H1 (cell line): Measurements from ENCODE around the gene ANK3. TPM values are rescaled to one million over a fixed set of nuclear protein-coding genes. Genes with fewer than 3 reads are reported as not detected.

Experiments used
- CTCF ChIA-PET: fragments of 300-600 bp; sonication (Branson Sonifier 250); formaldehyde crosslinking; loops from one replicate; lab custom pipeline; 2021; ENCODE audit not compliant: partially characterized antibody; lab: Charles Lee
- POLR2A ChIA-PET: fragments of 300-600 bp; sonication (Branson Sonifier 250); formaldehyde crosslinking; loops from one replicate; lab custom pipeline; 2021; ENCODE audit warnings: inconsistent platforms; ENCODE audit not compliant: partially characterized antibody; lab: Charles Lee
- DNase-seq, 2 experiments: peaks; one replicate each; pipeline versions ENCODE4 v3.0.0 to v3.0.0-alpha.2; 2010 to 2022; ENCODE audit warnings: low spot score in 2 of 2, low read depth in 1 of 2, mixed read lengths in 1 of 2
- FAIRE-seq: peaks from 2 replicates; lab custom pipeline; 2011; peaks lifted over from hg19 to GRCh38; lab: Jason Lieb, UNC
- H2AFZ ChIP-seq: 2 replicates; pipeline ENCODE4 v1.8.1; 2012; ENCODE audit warnings: low read length, inconsistent platforms
- H2AK5ac ChIP-seq: 2 replicates; pipeline ENCODE4 v1.6.1; 2013; ENCODE audit warnings: low read depth, low read length
- H2BK120ac ChIP-seq: replicated peaks from 2 replicates; pipeline ENCODE3; 2013; ENCODE audit warnings: low read depth, low read length, inconsistent platforms
- H2BK12ac ChIP-seq: 2 replicates; pipeline ENCODE4 v1.6.1; 2013; ENCODE audit warnings: low read depth, low read length
- H2BK15ac ChIP-seq: 2 replicates; pipeline ENCODE4 v1.6.1; 2013; ENCODE audit warnings: low read length
- H2BK20ac ChIP-seq: 2 replicates; pipeline ENCODE4 v1.6.1; 2013; ENCODE audit warnings: low read length
- H2BK5ac ChIP-seq: 2 replicates; pipeline ENCODE4 v1.6.1; 2013; ENCODE audit warnings: low read depth, low read length
- H3K14ac ChIP-seq: 2 replicates; pipeline ENCODE4 v1.6.1; 2013; ENCODE audit warnings: inconsistent platforms; ENCODE audit not compliant: insufficient read length
- H3K18ac ChIP-seq: 2 replicates; pipeline ENCODE4 v1.6.1; 2013; ENCODE audit warnings: low read length; ENCODE audit errors: extremely low read depth
- H3K23ac ChIP-seq: 2 replicates; pipeline ENCODE4 v1.6.1; 2013; ENCODE audit warnings: inconsistent platforms; ENCODE audit not compliant: insufficient read length
- H3K23me2 ChIP-seq: 2 replicates; pipeline ENCODE4 v1.6.1; 2013; ENCODE audit warnings: low read depth, low read length
- H3K27ac ChIP-seq: 2 replicates; pipeline ENCODE4 v1.6.1; 2011; ENCODE audit warnings: low read depth, low read length, inconsistent platforms
- H3K27me3 ChIP-seq, 4 experiments: replicated peaks in 1 of 4; 1 replicate in 1 of 4; 2 replicates in 3 of 4; pipeline versions ENCODE4 v1.6.1 to v1.8.1; 2011 to 2013; ENCODE audit warnings: low read length in 3 of 4, mild to moderate bottlenecking in 3 of 4, inconsistent platforms in 2 of 4, mixed read lengths in 2 of 4, moderate library complexity in 1 of 4; ENCODE audit not compliant: control insufficient read depth in 3 of 4, insufficient read depth in 3 of 4; ENCODE audit errors: extremely low read depth in 1 of 4
- H3K36me3 ChIP-seq, 4 experiments: 2 replicates each; pipeline versions ENCODE4 v1.6.1 to v1.8.1; 2011 to 2013; ENCODE audit warnings: mild to moderate bottlenecking in 4 of 4, low read length in 3 of 4, moderate library complexity in 2 of 4, control low read depth in 1 of 4, inconsistent platforms in 1 of 4; ENCODE audit not compliant: insufficient read depth in 4 of 4, control insufficient read depth in 2 of 4
- H3K4ac ChIP-seq: replicated peaks from 2 replicates; pipeline ENCODE3; 2013; ENCODE audit warnings: low read length, low read depth, mixed read lengths, inconsistent platforms; ENCODE audit not compliant: insufficient read length
- H3K4me1 ChIP-seq, 4 experiments: replicated peaks in 1 of 4; 1 replicate in 1 of 4; 2 replicates in 3 of 4; pipeline versions ENCODE4 v1.6.1 to v1.8.1; 2011 to 2013; ENCODE audit warnings: low read length in 3 of 4, inconsistent platforms in 2 of 4, mixed read lengths in 1 of 4; ENCODE audit not compliant: insufficient read depth in 4 of 4, control insufficient read depth in 3 of 4
- H3K4me2 ChIP-seq, 2 experiments: 2 replicates each; pipeline versions ENCODE4 v1.6.1 to v1.8.1; 2011 to 2013; ENCODE audit warnings: low read depth in 2 of 2, low read length in 2 of 2, control low read depth in 1 of 2, inconsistent platforms in 1 of 2, mild to moderate bottlenecking in 1 of 2; ENCODE audit not compliant: insufficient read depth in 1 of 2
- H3K4me3 ChIP-seq, 4 experiments: fragments of 200-600, 300-600 bp in 1 of 4; sonication (generic), shearing (Covaris generic), sonication (Bioruptor Twin) in 1 of 4; 2 replicates each; pipeline versions ENCODE4 v1.5.1 to v1.8.1; 2011 to 2016; ENCODE audit warnings: low read length in 4 of 4, low read depth in 3 of 4, control low read depth in 2 of 4, inconsistent platforms in 2 of 4, mild to moderate bottlenecking in 2 of 4, mixed read lengths in 1 of 4, moderate library complexity in 1 of 4; ENCODE audit not compliant: insufficient read depth in 2 of 4; ENCODE audit errors: extremely low read depth in 1 of 4
- H3K56ac ChIP-seq: replicated peaks from 2 replicates; pipeline ENCODE3; 2013; ENCODE audit warnings: low read depth, mild to moderate bottlenecking, mixed read lengths, low read length, inconsistent platforms; ENCODE audit not compliant: insufficient read length
- H3K79me1 ChIP-seq: 2 replicates; pipeline ENCODE4 v1.6.1; 2013; ENCODE audit warnings: low read depth, low read length, control low read depth
- H3K79me2 ChIP-seq, 2 experiments: 2 replicates each; pipeline versions ENCODE4 v1.6.1 to v1.8.1; 2012 to 2013; ENCODE audit warnings: low read length in 2 of 2, mild to moderate bottlenecking in 2 of 2, inconsistent platforms in 1 of 2; ENCODE audit not compliant: insufficient read depth in 2 of 2, control insufficient read depth in 1 of 2
- H3K9ac ChIP-seq, 4 experiments: replicated peaks in 1 of 4; 1 replicate in 1 of 4; 2 replicates in 3 of 4; pipeline versions ENCODE4 v1.6.1 to v1.8.1; 2011 to 2013; ENCODE audit warnings: low read depth in 3 of 4, low read length in 3 of 4, control low read depth in 2 of 4, mild to moderate bottlenecking in 2 of 4, moderate library complexity in 2 of 4, inconsistent platforms in 1 of 4; ENCODE audit errors: extremely low read depth in 1 of 4
- H3K9me3 ChIP-seq, 2 experiments: 2 replicates each; pipeline versions ENCODE4 v1.6.1 to v1.8.1; 2012 to 2013; ENCODE audit warnings: mild to moderate bottlenecking in 2 of 2, moderate library complexity in 2 of 2, control low read depth in 1 of 2, inconsistent platforms in 1 of 2, low read depth in 1 of 2, low read length in 1 of 2, mixed read lengths in 1 of 2; ENCODE audit not compliant: insufficient read depth in 2 of 2
- H4K20me1 ChIP-seq, 2 experiments: replicated peaks in 1 of 2; 2 replicates each; pipeline versions ENCODE3 to v1.8.1; 2011 to 2013; ENCODE audit warnings: inconsistent platforms in 2 of 2, low read length in 2 of 2, mild to moderate bottlenecking in 1 of 2; ENCODE audit not compliant: insufficient read depth in 2 of 2, control insufficient read depth in 1 of 2
- H4K5ac ChIP-seq: 2 replicates; pipeline ENCODE4 v1.6.1; 2013; ENCODE audit warnings: low read length, low read depth, mixed read lengths, inconsistent platforms; ENCODE audit not compliant: insufficient read length
- H4K8ac ChIP-seq: 2 replicates; pipeline ENCODE4 v1.8.0; 2013; ENCODE audit warnings: mild to moderate bottlenecking, moderate library complexity, low read length, inconsistent platforms; ENCODE audit not compliant: insufficient read depth; ENCODE audit errors: extremely low read depth
- H4K91ac ChIP-seq: replicated peaks from 2 replicates; pipeline ENCODE3; 2013; ENCODE audit warnings: low read length, mixed read lengths, inconsistent platforms; ENCODE audit not compliant: insufficient read length
- ASH2L ChIP-seq: fragments of 200-600, 300-600 bp; sonication (generic); IDR thresholded peaks from one replicate; pipeline ENCODE4 v1.7.1; 2017; ENCODE audit warnings: low read length
- BRCA1 ChIP-seq: IDR thresholded peaks from 2 replicates; pipeline ENCODE4 v1.6.1; 2012; ENCODE audit warnings: low read depth, low read length, improper control_type of control experiment
- CHD2 ChIP-seq: IDR thresholded peaks from 2 replicates; pipeline ENCODE4 v1.6.1; 2012; ENCODE audit warnings: low read length, improper control_type of control experiment
- CTBP2 ChIP-seq: IDR thresholded peaks from 2 replicates; pipeline ENCODE4 v1.7.0; 2011; ENCODE audit warnings: borderline replicate concordance, mild to moderate bottlenecking, moderate library complexity, mixed read lengths, low read length; ENCODE audit not compliant: insufficient read depth, insufficient read length
- EP300 ChIP-seq, 2 experiments: IDR thresholded peaks; 1 replicate in 1 of 2; 2 replicates in 1 of 2; pipeline ENCODE4 v1.6.1; 2011 to 2012; ENCODE audit warnings: low read depth in 2 of 2, low read length in 2 of 2, mild to moderate bottlenecking in 2 of 2, borderline replicate concordance in 1 of 2, inconsistent platforms in 1 of 2, moderate library complexity in 1 of 2
- HDAC6 ChIP-seq: IDR thresholded peaks from one replicate; pipeline ENCODE4 v1.7.1; 2012; ENCODE audit warnings: low read depth, mild to moderate bottlenecking, inconsistent platforms, low read length, moderate library complexity
- KDM5A ChIP-seq: fragments of 200-600 bp; IDR thresholded peaks from 2 replicates; pipeline ENCODE4 v1.7.1; 2012; ENCODE audit warnings: mild to moderate bottlenecking, low read length, inconsistent platforms, mixed read lengths
- NRF1 ChIP-seq: IDR thresholded peaks from 2 replicates; pipeline ENCODE4 v1.6.1; 2011; ENCODE audit warnings: mild to moderate bottlenecking, low read depth, low read length, improper control_type of control experiment
- POLR2AphosphoS5 ChIP-seq: IDR thresholded peaks from 2 replicates; pipeline ENCODE4 v1.6.1; 2011; ENCODE audit warnings: low read depth, low read length
- RBBP5 ChIP-seq: IDR thresholded peaks from 2 replicates; pipeline ENCODE4 v1.7.1; 2012; ENCODE audit warnings: low read depth, mild to moderate bottlenecking, inconsistent platforms, low read length, moderate library complexity, borderline replicate concordance
- RXRA ChIP-seq: IDR thresholded peaks from 2 replicates; pipeline ENCODE4 v1.6.1; 2011; ENCODE audit warnings: low read depth, mild to moderate bottlenecking, low read length, moderate library complexity; ENCODE audit not compliant: insufficient read depth
- SIX5 ChIP-seq: IDR thresholded peaks from 2 replicates; pipeline ENCODE4 v1.6.1; 2011; ENCODE audit warnings: mild to moderate bottlenecking, low read depth, low read length
- SP1 ChIP-seq: IDR thresholded peaks from 2 replicates; pipeline ENCODE4 v1.6.1; 2011; ENCODE audit warnings: low read depth, low read length
- TAF1 ChIP-seq: IDR thresholded peaks from 2 replicates; pipeline ENCODE4 v1.6.1; 2011; ENCODE audit warnings: mild to moderate bottlenecking, low read depth, low read length
- YY1 ChIP-seq: IDR thresholded peaks from 2 replicates; pipeline ENCODE4 v1.6.1; 2011; ENCODE audit warnings: low read depth, mild to moderate bottlenecking, low read length
- WGBS, 2 experiments: shearing (Covaris generic) in 1 of 2; methylation state at CpG; one replicate each; pipeline versions ENCODE4 v1.1.6 to v1.1.7; 2013 to 2015; ENCODE audit warnings: low lambda C conversion rate in 2 of 2, mixed read lengths in 2 of 2, inconsistent platforms in 1 of 2, low coverage in 1 of 2, missing lambda C conversion rate in 1 of 2; ENCODE audit not compliant: insufficient replicate concordance in 2 of 2, insufficient coverage in 1 of 2, insufficient read length in 1 of 2; ENCODE audit errors: extremely low coverage in 1 of 2, missing lambda C conversion rate in 1 of 2; 5-methylcytosine and 5-hydroxymethylcytosine counted together
- polyA plus RNA-seq, 7 experiments: library from polyadenylated mRNA; depleted of rRNA in 3 of 7; stranded (reverse) in 5 of 7; unstranded in 2 of 7; fragments of >200 nt in 5 of 7; fragments of 200-250 nt in 2 of 7; gene quantifications; 1 replicate in 5 of 7; 2 replicates in 1 of 7; 4 replicates in 1 of 7; pipeline versions ENCODE4 v1.2.1 to v1.2.3, GENCODE V29; 2011 to 2013; ENCODE audit warnings: missing spikeins in 2 of 7, mixed read lengths in 2 of 7
- total RNA-seq: library from RNA; stranded (reverse); fragmentation: NEBNext Ultra II Directional; extraction: Animal tissue kit (Norgen Biotek cat#: 25700); gene quantifications from 2 replicates; pipeline ENCODE4 v1.2.1, GENCODE V29; 2021

ANK3 gene
- total and polyA plus RNA-seq, 2 of the 8 experiments (the other 6 are each of a cell fraction or from before 2014, with no cell fraction given), result 18.1 to 67.9 TPM

DNA sequence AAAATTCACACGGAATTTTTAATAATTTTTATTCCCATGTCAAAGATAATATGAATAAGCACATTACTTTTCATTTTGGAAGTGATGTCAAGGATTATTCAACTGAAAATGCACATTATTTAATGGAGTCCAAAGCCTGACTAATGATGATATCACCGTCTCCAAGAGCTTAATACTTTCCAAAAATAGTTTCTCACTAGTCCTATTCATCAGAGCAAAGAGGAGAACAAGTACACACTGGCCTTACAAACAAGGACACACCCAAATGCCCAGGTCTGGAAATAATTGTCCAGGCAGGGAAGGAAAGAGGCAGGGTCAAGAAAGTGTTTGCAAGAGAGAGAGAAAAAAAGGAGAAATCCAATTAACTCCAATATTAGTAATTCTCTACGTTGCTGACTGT, 266.5 kb downstream of the ANK3 start:
- H3K4me3 ChIP-seq, result no peak overlapping the region
- H3K79me2 ChIP-seq, result no peaks in the 10 kb centered on the region
- no peaks in the 10 kb centered on the region for H3K36me3 ChIP-seq
- no peaks in the 10 kb centered on the region for H3K79me1 ChIP-seq
- no peaks in the 10 kb centered on the region for H3K27me3 ChIP-seq
- no peak overlapping the region for H3K18ac ChIP-seq
- no peaks in the 10 kb centered on the region for H3K4me1 ChIP-seq
- no peak overlapping the region for H4K8ac ChIP-seq
- WGBS, 2 experiments, result 83% methylated on average over 3 of the region's 3 CpGs; no CpG with 5 or more reads in 1 of the 2 experiments
- FAIRE-seq (no peak), DNase-seq (no peak)
- H2BK20ac ChIP-seq, result no peak overlapping the region
- no peaks in the 10 kb centered on the region for H3K9me3 ChIP-seq
- no peak overlapping the region for H3K4ac ChIP-seq
- H2AFZ ChIP-seq, result no peak overlapping the region
- H2BK120ac ChIP-seq, result no peak overlapping the region
- no peak overlapping the region for H2BK15ac ChIP-seq
- H4K20me1 ChIP-seq, result peaks cover 0 to 1% of the 10 kb centered on the region in 2 experiments
- no peak overlapping the region for H3K14ac ChIP-seq
- H2BK12ac ChIP-seq, result no peak overlapping the region
- no peak overlapping the region for H3K4me2 ChIP-seq
- H4K91ac ChIP-seq, result no peak overlapping the region
- ChIA-PET POLR2A (no interaction called here), CTCF (interaction anchor here (1.0 to 3.0 kb wide), 2 partner anchors 23 to 86 kb away, joined by 3 to 13 read pairs; no protein-coding TSS in a partner anchor)
- no peaks in the 10 kb centered on the region for H3K23me2 ChIP-seq
- H3K27ac ChIP-seq, result no peak overlapping the region
- no peak overlapping the region for H2BK5ac ChIP-seq
- H2AK5ac ChIP-seq, result no peak overlapping the region
- H3K9ac ChIP-seq, result no peak overlapping the region
- no peak overlapping the region for H3K56ac ChIP-seq
- no peak overlapping the region for H4K5ac ChIP-seq
- no peak overlapping the region for H3K23ac ChIP-seq
- TF ChIP-seq ASH2L (no peak), CTBP2 (no peak), NRF1 (no peak), CHD2 (no peak), HDAC6 (no peak), SIX5 (no peak), POLR2AphosphoS5 (no peak), YY1 (no peak), SP1 (no peak), RBBP5 (no peak), RXRA (no peak), KDM5A (no peak), EP300 (IDR thresholded peaks at IDR 0.05; ENCODE audit: borderline replicate concordance in 1 of 2, low read depth in 2 of 2, low read length in 2 of 2) (no peak), TAF1 (no peak), BRCA1 (no peak)
